HG03571 (cell line): ENCODE results near the gene KCNQ2.

ENCODE experiments used
- ATAC-seq: cut with Tn5 transposase; IDR thresholded peaks from one replicate; pipeline ENCODE4 v1.9.1; 2021; ENCODE audit not compliant: unreplicated experiment

The KCNQ2 gene

DNA sequence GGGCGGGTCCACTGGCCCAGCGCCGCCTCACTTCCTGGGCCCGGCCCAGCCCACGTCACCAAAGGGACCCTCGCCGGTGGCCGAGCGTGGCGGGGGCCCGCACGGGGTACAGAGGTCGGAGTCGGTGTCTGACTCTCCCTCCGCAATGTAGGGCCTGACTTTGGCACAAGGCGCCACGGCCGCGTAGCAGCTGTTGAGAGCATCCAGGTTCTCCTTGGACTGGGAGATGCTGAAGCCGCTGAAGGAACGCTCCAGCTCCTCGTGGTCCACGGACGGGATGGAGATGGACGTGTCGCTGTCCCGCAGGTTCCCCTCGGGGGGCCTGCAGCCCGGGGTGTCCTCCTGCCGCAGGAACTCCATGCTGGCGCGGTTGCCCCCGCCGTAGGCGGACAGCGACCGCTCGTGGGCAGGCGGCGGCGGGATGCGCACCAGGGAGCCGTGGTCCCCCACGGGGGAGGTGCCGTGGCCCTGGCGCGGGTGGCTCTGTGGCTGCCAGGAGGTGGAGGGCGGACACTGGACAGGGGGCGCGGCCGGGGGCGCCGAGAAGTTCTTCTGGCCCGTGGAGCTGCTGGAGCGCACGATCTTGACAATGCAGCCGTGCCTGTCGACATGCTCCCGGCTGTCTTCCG is 65.7 kb downstream of the KCNQ2 start:
- no peak for ATAC-seq

DNA sequence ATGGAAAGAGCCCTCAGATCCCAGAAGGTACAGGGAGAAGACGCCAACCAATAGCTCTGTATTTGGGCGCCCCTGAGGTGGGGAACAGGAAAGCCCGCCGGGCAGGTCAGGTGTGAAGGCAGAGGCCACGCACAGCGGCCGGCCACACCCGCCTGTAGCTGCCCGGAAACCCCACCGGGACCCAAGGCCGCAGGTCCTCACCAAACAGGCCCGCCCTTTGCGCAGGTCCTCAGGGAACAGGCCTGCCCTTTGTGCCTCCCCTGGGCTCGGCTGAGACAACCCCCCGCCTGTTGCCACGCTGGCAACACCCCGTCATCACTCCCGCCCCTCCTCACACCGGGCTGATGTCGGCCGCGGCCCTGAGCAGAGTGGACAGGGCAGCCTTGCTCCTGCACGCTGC is 66.4 kb downstream of the KCNQ2 start:
- no peak for ATAC-seq

DNA sequence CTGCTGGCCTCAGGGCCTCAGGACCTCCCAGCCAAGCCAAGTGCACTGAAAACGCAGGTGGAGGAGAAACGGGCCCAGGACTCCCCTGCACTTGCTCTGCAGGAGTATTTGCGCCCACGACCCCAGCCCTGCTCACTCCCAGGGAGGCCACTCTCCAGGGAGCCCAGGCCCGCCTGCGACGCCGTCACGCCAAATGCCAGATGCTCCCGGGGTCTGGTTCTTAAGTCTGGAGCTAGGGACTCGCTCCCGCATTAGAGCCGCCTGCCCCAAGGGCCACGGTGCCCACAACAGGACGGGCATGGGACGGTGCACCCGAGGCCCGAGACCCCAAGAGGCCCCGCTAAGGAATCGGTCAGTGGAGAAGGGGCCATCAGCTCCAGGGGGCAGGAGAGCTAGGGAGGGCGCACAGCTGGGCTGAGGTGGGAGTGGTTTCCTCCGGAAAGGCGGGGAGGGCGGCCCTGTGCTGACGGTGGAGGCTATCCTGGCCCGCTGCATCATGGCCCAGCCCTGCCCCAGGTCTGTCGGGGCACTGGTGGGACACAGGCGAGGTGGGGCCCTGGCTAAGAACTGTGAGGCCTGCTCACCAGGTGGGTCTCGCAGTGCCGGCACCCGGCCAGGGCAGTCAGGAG is 67.2 kb downstream of the KCNQ2 start:
- ATAC-seq = no peak

DNA sequence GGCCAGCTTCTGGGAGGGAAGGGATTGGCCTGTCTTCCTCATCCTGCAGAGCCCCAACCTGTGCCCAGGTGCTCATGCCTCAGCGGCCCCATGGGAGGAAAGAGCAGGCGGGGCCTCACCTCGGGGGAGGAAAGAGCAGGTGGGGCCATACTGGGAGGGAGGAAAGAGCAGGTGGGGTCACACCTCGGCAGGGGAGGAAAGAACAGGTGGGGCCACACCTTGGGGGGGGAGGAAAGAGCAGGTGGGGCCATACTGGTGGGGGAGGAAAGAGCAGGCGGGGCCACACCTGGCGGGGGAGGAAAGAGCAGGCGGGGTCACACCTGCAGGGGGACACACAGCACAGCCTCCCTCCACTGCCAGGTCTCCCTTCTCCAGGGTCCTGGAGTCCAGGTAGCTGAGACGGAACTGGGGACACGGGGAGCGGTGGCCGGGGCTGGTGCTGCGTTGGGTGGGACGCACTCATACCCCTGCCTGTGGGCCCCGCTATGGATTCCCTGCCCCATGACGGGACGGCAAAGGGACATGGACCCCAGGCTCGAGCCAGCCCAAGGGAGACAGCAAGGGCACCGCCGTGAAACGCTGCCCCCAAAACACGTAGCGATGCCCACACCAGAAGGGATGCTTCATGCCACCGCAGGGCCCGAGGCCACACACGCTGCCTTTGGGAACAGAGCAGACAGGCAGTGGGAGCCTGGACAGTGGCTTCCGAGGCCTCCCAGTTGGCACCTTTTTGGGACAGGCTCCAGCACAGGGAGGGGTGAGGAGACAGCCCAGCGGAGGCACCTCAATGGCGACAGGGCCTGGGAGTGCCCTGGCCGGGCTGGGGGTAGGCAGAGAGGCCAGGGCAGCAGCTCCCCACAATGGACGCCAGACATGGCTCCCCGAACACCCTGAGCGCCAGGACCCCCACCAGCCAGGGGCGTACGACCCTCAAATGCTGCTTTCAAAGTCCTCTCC is 68.0 kb downstream of the KCNQ2 start:
- no peak for ATAC-seq

DNA sequence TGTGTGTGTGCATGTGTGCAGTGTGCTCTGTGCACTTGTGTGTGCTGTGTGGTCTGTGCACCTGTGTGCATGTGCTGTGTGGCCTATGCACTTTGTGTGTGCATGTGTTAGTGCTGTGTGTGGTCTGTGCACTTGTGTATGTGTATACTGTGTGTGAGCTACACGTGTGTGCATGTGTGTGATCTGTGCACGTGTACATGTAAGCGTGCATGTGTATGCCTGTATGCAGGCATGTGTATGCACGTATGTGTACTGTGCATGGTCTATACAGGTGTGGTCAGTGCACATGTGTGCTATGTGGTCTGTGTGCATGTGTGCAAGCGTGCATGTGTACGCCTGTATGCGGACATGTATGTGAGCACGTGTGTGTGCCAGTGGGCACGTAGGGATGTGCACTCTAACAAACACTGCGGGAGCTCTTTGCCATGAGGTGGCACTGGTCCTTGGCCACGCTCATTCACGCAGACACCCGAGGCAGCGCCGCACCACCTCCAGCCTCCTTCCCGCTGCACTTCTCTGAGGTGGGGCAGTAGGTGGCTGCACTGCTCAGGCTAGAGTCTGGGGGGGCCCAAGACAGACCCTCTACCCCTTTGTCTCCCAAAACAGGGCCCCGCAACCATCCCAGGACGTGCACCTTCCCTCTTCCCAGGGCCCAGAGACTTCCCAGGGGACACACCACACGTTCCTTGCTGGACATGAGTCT is 68.9 kb downstream of the KCNQ2 start:
- ATAC-seq = no peak

DNA sequence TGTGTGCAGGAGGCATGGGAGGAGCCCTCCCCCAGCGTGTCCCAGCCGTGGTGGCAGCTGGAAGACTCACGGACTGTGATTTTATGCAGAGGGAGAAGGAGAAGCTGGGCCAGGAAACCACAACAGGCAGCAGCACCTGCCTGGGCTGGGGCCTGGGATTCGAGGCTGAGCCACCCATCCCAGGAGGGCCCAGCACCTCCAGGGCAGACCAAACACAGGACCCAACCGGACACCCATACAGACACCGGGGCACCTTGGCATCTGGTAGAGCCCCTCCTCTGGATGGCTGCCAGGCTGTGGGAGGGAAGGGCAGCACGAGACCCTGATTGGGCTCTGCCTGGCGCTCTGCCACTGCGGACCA is 69.6 kb downstream of the KCNQ2 start:
- no peak for ATAC-seq

DNA sequence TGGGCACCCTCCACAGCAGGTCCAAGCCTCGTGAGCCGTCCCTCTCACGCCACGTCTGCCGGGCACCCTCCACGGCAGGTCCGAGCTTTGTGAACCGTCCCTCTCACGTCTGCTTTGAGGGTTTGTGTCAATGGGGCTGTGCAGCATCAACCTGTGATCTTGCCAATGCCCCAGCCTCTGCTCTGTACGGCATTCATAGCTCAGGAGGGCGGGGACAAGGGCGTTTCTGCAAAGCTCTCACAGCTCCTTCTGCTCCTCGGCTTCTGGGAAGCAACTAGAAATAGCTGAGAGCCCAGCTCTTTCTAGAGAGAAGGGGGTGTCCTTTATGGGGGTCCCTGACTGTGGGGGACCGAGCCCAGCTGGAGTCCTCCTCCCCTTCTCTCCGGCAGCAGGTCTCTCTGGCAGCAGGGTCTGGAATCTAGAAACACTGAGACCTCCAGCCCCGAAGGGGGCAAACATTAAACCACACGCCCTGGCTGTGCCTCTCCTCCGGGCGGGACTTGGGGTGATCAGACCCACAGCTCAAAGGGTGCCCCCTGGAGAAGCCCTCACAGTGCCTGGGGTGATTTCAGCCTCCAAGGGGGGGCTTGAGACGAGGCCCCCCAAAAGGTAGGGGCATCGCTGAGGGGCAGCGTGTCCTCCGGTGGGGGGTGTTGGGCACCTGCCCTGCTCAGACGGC is 70.1 kb downstream of the KCNQ2 start:
- no peak for ATAC-seq

DNA sequence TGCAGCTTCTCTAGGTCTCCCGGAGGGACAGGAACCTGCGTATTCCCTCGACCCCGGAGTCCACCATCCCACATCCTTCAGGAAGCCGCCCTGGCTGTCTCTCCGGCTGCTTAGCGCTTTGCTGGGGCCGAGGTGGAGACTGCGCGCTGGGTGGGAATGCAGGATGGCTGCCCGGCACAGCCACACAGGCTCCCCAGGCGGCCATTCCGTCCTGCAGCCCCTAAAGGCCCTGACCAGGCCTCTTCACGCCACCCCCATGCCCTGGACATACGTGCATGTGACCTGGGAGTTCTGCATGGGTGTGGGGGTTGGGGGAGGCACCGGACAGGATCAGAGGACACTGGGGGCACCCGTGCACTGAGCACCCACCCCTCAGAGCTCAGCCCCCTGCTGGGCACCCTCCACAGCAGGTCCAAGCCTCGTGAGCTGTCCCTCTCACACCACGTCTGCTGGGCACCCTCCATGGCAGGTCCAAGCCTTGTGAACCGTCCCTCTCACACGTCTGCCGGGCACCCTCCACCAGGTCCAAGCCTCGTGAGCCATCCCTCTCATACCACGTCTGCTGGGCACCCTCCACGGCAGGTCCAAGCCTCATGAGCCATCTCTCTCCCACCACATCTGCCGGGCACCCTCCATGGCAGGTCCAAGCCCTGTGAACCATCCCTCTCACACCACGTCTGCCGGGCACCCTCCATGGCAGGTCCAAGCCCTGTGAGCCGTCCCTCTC is 70.9 kb downstream of the KCNQ2 start:
- no peak for ATAC-seq

DNA sequence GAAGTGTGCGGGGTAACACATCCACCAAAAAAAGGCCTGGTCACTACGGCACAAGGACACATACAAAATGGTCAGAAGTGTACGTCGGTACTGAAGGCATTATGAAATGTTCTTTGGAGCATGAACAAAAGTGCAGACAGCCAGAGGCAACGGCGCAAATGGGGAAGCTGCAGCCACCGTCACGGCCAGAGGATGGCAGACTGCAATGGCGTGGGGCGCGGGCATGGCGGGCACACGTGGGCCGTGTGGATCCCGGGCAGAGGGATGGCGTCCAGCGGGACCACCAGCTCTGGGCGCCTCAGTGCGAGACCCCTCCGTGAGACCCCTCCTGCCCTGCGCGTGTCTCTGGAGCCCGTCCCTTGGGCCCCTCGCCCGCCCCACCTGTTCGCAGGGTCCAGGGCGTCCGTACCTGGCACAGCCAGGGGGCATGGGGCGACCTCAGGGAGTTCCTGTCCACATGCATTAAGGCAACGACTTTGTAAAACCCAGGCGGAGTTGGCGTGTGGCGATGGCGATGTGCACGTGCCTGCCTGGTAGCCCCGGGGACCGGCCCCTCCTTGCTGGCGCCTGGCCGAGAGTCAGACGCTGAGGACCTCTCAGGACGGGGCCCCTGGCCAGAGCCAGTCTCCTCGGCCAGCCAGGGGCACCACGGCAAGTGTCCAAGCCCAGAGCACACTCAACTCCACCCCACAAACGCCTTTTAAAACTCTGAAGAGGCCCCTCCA is 71.8 kb downstream of the KCNQ2 start:
- ATAC-seq = no peak

DNA sequence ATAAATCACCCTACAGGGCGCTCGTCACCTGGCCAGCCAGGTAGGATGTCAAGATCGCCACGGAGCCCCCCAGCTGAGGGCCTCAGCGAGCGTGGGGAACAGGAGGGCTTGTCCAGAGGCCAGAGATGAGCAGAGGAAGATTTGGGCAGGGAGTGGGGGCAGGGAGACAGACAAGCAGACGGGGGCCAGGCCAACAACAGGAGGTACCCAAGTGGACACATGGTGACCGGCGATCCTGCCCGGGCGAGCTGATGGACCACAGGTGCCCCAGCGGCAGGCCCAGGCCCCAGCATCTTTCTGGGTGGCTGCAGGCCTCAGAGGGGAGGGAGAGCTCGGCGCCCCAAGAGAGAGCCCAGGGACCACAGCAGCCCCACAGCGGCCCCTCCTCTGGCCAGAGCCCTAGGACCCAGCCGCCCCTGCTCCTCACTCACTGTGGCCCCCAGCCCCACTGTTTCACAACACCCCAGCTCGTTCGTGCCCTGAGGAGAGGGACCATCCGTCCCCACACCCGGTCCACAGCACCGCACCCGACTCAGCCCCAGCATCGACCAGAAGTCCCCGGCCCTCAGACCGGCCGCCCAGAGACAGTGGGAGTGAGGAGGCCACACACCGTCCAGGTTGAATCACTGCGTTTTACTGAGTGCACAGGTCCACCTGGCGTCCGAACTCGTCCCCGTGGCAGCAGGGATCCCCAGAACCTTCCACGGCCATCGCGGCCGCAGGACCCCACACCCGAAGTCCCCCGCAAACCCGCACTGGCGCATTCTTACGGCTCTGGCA is 72.7 kb downstream of the KCNQ2 start:
- no peak for ATAC-seq

DNA sequence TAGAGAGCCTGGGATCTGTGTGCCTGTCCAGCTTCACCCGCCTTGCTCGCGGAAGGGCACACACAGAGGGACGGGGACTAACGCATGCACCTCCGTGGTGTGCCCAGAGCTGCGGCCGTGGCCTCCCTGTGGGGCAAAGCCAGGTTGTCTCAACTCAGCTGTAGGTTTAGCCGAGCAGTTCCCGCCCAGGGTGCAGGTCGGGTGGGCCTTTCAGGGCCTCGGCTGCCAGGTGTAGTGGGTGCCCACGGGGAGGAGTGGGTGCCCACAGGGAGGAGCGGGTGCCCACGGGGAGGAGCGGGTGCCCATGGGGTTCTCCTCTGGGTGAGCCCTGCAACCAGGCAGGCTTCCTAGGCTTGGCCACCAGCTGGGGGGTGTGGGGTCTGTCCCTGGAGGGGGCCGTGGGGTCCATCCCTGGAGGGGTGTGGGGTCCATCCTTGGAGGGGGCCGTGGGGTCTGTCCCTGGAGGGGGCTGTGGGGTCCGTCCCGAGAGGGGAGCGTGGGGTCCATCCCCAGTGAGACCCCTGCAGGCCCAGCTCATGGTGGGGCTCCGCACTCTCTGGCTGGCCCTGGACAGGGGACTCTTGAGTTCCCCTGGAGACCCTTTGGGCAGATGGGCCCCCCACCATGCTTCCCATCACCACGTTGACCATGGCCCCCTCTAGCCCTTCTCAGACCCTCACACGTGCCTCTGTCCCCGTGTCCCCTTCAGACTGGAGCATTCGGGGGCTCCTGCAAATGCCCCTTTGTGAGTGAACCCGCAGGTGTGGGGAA is 73.5 kb downstream of the KCNQ2 start:
- ATAC-seq = no peak

DNA sequence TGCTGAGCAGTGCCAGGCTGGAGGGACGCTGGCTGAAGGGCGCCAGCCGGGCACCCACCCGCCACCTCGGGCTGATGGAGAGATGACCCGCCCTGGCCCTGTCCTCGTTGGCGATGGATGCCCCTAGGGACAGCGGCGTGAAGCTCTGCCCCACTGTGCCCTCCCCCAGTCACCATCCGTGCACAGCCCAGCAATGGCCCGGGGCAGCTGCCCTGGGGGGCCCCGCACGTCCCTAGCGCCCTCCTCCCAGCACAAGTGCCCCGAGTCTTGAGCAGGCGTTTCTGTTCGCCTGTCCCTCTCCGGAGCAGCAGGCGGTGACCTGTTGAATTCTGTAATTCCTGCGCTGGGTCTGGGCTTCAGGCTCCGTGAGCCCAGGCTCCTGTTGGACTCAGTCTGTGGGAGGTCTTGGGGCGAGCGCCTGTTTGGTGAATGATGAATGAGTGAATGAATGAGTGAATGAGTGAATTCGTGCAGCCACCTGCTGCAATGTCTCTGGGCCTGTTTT is 74.5 kb downstream of the KCNQ2 start:
- ATAC-seq = no peak

DNA sequence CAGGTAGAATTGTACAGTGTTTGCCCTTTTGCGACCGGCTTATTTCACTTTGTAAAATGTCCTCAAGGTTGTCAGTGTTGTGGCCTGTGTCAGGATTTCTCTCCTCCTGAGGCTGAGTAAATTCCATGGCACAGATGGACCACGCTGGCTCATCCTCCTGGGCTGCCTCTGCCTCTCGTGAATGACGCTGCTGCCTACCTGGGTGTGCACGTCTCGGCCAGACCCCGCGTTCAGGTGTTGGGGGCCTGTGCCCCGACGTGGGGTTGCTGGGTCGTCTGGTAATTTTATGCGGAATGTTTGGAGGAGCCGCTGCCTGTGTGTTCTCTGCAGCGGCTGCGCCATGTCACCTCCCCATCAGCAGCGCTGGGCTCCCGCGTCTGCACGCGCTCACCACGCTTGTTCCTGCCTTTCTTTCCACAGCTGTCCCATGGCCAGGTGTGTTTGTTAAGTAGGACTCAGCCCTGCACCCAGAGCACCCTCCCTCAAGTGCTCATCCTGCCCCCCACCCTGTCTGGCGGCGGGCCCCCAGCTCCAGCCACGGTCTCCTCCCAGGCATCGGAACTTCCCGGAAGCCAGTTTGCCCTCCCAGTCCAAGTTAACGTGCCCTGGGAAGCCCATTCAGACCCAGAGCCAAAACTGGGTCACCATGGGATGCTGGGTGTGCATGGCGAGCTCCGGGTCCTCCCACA is 75.2 kb downstream of the KCNQ2 start:
- no peak for ATAC-seq

DNA sequence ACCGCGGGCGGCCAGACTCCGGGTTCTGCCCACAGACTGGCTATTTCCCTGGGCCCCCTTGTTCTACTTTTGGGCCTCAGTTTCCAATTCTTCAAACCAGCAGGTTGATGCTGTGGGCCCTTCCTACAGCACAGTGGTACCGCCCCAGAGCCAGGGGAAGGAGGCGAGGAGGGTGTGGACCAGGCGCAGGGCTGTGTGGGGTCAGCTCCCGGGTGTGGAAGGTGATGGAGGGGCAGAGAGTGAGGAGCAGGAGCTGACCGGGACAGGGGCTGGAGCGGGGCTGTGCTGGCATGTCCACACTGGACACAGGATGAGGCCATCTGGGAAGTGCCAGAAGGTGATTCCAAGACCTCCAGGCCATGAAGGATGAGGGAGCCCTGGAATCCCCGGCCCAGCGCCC is 76.2 kb downstream of the KCNQ2 start:
- no peak for ATAC-seq

DNA sequence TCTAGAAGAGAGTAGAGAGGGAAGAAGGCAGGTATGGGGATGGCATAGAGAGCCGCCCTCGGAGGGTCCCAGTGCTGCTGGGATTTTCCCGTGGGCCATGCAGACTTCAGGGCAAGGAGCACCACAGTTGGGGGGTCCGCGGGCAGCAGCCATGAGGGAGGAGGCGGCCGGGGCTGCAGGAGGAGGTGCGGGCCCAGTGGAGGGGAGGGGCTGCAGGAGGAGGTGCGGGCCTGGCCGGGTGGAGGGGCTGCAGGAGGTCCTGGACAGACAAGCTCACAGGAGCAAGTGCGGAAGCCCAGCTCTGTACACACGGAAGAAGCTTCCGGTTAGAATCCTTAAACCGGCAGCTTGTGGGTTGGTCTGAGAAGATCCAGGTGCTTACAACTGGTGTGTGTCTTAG is 76.7 kb downstream of the KCNQ2 start:
- no peak for ATAC-seq

DNA sequence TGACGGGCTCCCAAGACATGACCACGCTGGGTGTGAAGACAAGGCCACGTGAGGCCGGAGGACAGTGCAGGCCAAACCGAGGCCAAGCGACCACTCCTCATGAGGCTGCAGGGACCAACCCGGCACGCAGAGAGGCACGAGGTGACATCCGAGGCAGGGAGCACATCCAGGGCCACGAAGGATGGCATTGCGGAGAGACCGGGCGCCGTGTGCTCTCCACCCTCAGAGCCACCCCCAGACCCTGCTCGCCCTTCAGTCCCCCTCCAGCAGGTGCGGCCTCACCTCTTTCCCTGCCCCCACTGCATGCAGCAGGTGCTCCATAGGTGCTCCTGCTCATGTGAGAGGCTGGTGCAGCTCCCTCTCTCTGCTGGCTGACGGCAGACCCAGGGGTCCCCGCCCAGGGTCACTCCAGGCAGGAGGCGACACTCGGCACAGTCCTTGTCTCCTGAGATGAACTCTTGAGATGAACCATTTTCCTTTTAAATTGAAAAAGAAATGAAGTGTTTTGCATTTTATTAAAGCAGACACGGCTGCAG is 77.5 kb downstream of the KCNQ2 start:
- ATAC-seq = no peak
